GM12878 (cell line): ENCODE data around the gene RSPH9. TPM values are rescaled to one million over a fixed set of nuclear protein-coding genes. Genes with fewer than 3 reads are reported as not detected.

ENCODE experiments used
- BCL3 ChIP-seq: IDR thresholded peaks from 2 replicates; pipeline ENCODE4 v1.6.1; 2011; ENCODE audit warnings: borderline replicate concordance, low read depth, mild to moderate bottlenecking, moderate library complexity, low read length; ENCODE audit not compliant: insufficient read depth, poor library complexity, severe bottlenecking
- BRCA1 ChIP-seq: IDR thresholded peaks from 2 replicates; pipeline ENCODE4 v1.6.1; 2011; ENCODE audit warnings: low read depth, low read length, improper control_type of control experiment
- CHD4 ChIP-seq: fragments of 200-600 bp; sonication (generic); IDR thresholded peaks from 2 replicates; pipeline ENCODE4 v1.6.1; 2016; ENCODE audit warnings: mild to moderate bottlenecking
- EP300 ChIP-seq, 2 experiments: fragments of 150-350 bp in 1 of 2; IDR thresholded peaks; 2 replicates each; pipeline ENCODE4 v1.6.1; 2011 to 2012; ENCODE audit warnings: low read depth in 2 of 2, low read length in 2 of 2, borderline replicate concordance in 1 of 2, improper control_type of control experiment in 1 of 2, inconsistent platforms in 1 of 2; ENCODE audit not compliant: control insufficient read depth in 1 of 2
- ETV6 ChIP-seq, 2 experiments: fragments of 450-650 bp in 1 of 2; IDR thresholded peaks in 1 of 2; conservative IDR thresholded peaks in 1 of 2; 2 replicates each; pipeline ENCODE4 v1.6.1; 2014; ENCODE audit warnings: antibody characterized with exemption in 1 of 2, borderline replicate concordance in 1 of 2, low read depth in 1 of 2, mild to moderate bottlenecking in 1 of 2, moderate library complexity in 1 of 2
- IKZF1 ChIP-seq: fragments of 450-650 bp; conservative IDR thresholded peaks from 2 replicates; pipeline ENCODE4 v1.6.1; 2017; ENCODE audit warnings: antibody characterized with exemption, mild to moderate bottlenecking
- JUND ChIP-seq: IDR thresholded peaks from 2 replicates; pipeline ENCODE4 v1.6.1; 2012; ENCODE audit warnings: low read depth, mild to moderate bottlenecking, low read length, improper control_type of control experiment, moderate library complexity
- LARP7 ChIP-seq: fragments of 450-650 bp; IDR thresholded peaks from 2 replicates; pipeline ENCODE4 v1.6.1; 2017; ENCODE audit warnings: mild to moderate bottlenecking
- MLLT1 ChIP-seq: fragments of 450-650 bp; IDR thresholded peaks from 2 replicates; pipeline ENCODE4 v1.6.1; 2016; ENCODE audit warnings: mild to moderate bottlenecking
- NFXL1 ChIP-seq: fragments of 450-650 bp; IDR thresholded peaks from 2 replicates; pipeline ENCODE4 v1.6.1; 2017; ENCODE audit warnings: antibody characterized with exemption, mild to moderate bottlenecking, borderline replicate concordance
- NFYB ChIP-seq: IDR thresholded peaks from 2 replicates; pipeline ENCODE4 v1.6.1; 2011; ENCODE audit warnings: low read depth, mild to moderate bottlenecking, low read length, improper control_type of control experiment, moderate library complexity; ENCODE audit not compliant: insufficient read depth
- PKNOX1 ChIP-seq: fragments of 450-650 bp; IDR thresholded peaks from 2 replicates; pipeline ENCODE4 v1.6.1; 2016; ENCODE audit warnings: mild to moderate bottlenecking
- POLR2A ChIP-seq: IDR thresholded peaks from 2 replicates; pipeline ENCODE4 v1.6.1; 2011; ENCODE audit warnings: low read depth, mild to moderate bottlenecking, low read length
- POLR2AphosphoS5 ChIP-seq: IDR thresholded peaks from 2 replicates; pipeline ENCODE4 v1.6.1; 2011; ENCODE audit warnings: mild to moderate bottlenecking, low read length, inconsistent platforms
- PRDM15 ChIP-seq: fragments of 450-650 bp; formaldehyde crosslinking; IDR thresholded peaks from 2 replicates; pipeline ENCODE4 v1.4.0; 2020; ENCODE audit warnings: mild to moderate bottlenecking, moderate library complexity
- RAD51 ChIP-seq: fragments of 450-650 bp; IDR thresholded peaks from 2 replicates; pipeline ENCODE4 v1.6.1; 2016; ENCODE audit warnings: moderate library complexity, mild to moderate bottlenecking, inconsistent platforms
- RFX5 ChIP-seq: IDR thresholded peaks from 2 replicates; pipeline ENCODE4 v1.6.1; 2011; ENCODE audit warnings: low read depth, low read length, improper control_type of control experiment
- SIX5 ChIP-seq: IDR thresholded peaks from 2 replicates; pipeline ENCODE4 v1.6.1; 2011; ENCODE audit warnings: mild to moderate bottlenecking, low read depth, low read length, moderate library complexity; ENCODE audit not compliant: severe bottlenecking
- STAT3 ChIP-seq: IDR thresholded peaks from 2 replicates; pipeline ENCODE4 v1.6.1; 2011; ENCODE audit warnings: low read depth, low read length, improper control_type of control experiment
- SUPT20H ChIP-seq: IDR thresholded peaks from 2 replicates; pipeline ENCODE4 v1.6.1; 2011; ENCODE audit warnings: low read depth, mild to moderate bottlenecking, low read length, moderate library complexity, borderline replicate concordance; ENCODE audit not compliant: control insufficient read depth
- SUZ12 ChIP-seq: fragments of 200-600 bp; sonication (generic); IDR thresholded peaks from one replicate; pipeline ENCODE4 v1.6.1; 2018; ENCODE audit warnings: antibody characterized with exemption, mild to moderate bottlenecking; ENCODE audit not compliant: unreplicated experiment
- YBX1 ChIP-seq: fragments of 450-650 bp; IDR thresholded peaks from 2 replicates; pipeline ENCODE4 v1.6.1; 2016; ENCODE audit warnings: antibody characterized with exemption
- polyA plus RNA-seq, 11 experiments: library from polyadenylated mRNA; depleted of rRNA in 4 of 11; unstranded in 6 of 11; stranded (reverse) in 5 of 11; fragments of >200 nt; fragmentation: Nextera tagmentation in 4 of 11; fragmentation: Illumina TruSeq in 1 of 11; extraction: Ambion mirVana in 4 of 11; extraction: Trizol in 1 of 11; gene quantifications; 1 replicate in 1 of 11; 2 replicates in 10 of 11; pipeline versions ENCODE4 v1.2.1 to v1.2.3, GENCODE V29; 2011 to 2016; ENCODE audit warnings: inconsistent platforms in 2 of 11, missing spikeins in 2 of 11, low read depth in 1 of 11
- total RNA-seq, 4 experiments: library from RNA; depleted of rRNA in 3 of 4; stranded (reverse); fragments of >200 nt in 3 of 4; fragmentation: Illumina TruSeq in 1 of 4; extraction: Trizol in 1 of 4; gene quantifications; 2 replicates each; pipeline versions ENCODE4 v1.2.1 to v1.2.3, GENCODE V29; 2013 to 2021

Gene RSPH9
- total and polyA plus RNA-seq, 10 of the 15 experiments (the other 5 are each of a cell fraction or from before 2014, with no cell fraction given), result 0.26 to 0.63 (median 0.36) TPM; not detected in 6

GRCh38 chr6:43629505-43630300, 15.1 kb upstream of the RSPH9 start (continued):
- TF ChIP-seq RAD51 (no peak), NFYB (peak; percentile 88), BCL3 (no peak), SUZ12 (no peak), PRDM15 (CRISPR knock-in tag) (peak; percentile 37; the same call in 1 of the 2 replicates), SIX5 (peak; percentile 61), BRCA1 (no peak), RFX5 (no peak), EP300 (IDR thresholded peaks at IDR 0.05; ENCODE audit: borderline replicate concordance in 1 of 2, control insufficient read depth in 1 of 2, low read depth in 2 of 2, low read length in 2 of 2) (0 out of 4 replicates have a peak, but pooled peaks have one; percentile 42 to 48), MLLT1 (0 out of 2 replicates have a peak, but pooled peaks have one; percentile 29), JUND (no peak), YBX1 (no peak), STAT3 (no peak), PKNOX1 (no peak), CHD4 (no peak), SUPT20H (no peak), ETV6 (conservative IDR thresholded peaks at IDR 0.05 in 1 of 2, IDR thresholded peaks at IDR 0.05 in 1 of 2; ENCODE audit: borderline replicate concordance in 1 of 2, low read depth in 1 of 2) (no peak), IKZF1 (no peak; the same call in 1 of the 2 replicates), POLR2AphosphoS5 (peak; percentile 89), NFXL1 (no peak), LARP7 (peak; percentile 62; the same call in 1 of the 2 replicates), POLR2A (peak; percentile 83)
